D341Med (cell line): Measurements from ENCODE around the gene COMMD3.
A peak's percentile ranks its signal among the peaks of the same experiment; 100 is the strongest.
"Not testable (repeated sequence)": the region's sequence is repeated elsewhere in the genome, so short reads cannot be mapped to it uniquely, and the experiment has no call there.

Source experiments
- DNase-seq: peaks from one replicate; pipeline ENCODE4 v3.0.0; 2012; ENCODE audit warnings: low spot score

COMMD3 gene

DNA sequence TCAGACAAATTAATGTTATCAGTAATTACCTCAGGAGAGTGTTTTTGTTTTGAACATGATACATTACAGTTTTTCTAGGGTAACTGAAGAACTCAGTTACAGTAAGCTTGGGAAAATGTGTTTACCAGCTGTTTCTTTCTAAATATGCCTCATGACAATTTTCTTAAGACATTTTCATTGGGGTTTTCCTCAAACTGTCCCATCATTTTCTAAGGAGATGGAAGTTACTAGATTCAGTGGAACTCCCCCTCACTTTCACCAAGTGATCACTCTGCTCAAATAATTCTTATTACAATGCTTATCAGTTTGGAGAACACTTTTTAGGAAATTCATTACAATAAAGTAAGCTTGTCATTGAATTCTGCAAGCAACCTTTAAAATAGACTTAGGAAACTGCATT, 22.7 kb downstream of the COMMD3 start:
- DNase-seq = no peak

DNA sequence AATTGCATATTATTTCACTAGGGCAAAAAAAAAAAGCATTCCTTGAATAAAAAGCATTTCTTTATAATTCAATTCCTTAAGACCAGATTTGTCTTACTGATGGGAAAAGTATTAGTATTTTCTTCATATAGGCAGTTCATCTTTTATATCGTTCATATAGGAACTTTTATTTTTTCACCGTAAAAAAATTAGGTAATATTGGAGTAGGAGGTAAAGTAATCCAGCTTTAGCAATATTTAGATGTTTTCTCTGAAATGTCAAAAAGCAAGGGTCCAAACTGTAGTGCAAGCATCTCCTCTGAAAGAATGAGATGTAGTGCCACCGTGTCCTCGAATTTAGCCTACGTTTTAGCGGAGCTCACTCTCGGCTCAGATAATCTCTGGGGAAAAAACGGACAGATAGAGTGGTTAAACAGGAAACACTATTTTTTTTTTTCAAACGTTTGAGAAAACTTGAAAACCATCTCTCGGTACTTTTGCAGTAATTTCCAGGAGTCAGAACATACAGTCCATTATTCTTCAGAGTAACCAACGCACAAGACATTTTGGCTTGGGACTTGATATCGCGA, 23.7 kb downstream of the COMMD3 start:
- DNase-seq = no peak

DNA sequence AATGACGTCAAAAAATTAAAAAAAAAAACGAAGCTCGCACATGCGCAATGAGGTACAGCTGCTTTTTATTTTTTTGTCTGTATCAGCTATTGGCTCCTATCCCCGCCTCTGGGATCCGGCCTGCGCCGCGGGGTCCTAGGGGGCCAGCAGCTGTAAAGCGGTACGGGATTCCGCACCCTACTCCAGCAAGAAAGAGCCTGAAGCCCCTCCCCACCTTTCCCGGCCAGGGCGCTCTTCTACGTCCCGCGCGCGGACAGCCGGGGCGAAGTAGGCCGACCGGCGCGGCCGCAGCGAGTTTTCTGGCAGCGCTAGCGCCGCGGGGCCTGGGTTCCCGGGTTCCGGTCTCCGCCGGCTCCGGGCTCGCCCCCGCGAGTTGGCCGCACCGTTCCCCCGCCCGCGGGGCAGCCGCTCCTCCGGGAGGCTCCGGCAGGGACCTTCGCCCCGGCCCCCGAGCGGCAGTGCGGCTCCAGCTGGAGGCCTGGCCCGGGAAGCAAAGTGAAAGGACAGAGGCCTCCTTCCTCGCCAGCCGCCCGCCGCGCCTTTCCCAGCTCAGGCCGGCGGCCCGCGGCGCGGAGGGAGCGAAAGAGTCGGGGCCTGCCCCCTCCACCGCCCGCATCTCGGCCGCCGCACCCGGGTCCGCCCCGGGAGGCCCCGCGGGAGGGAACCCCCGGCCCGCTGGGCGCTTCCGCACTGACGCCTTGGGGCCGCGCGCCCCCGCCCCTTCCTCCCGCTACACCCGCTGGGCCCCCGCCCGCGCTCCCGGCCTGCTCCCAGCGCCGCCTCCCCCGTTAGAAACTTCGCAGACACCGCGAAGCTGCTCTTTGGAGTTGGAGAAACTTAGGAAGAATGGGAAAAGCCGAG, 24.4 kb downstream of the COMMD3 start:
- peak; percentile 82 for DNase-seq

DNA sequence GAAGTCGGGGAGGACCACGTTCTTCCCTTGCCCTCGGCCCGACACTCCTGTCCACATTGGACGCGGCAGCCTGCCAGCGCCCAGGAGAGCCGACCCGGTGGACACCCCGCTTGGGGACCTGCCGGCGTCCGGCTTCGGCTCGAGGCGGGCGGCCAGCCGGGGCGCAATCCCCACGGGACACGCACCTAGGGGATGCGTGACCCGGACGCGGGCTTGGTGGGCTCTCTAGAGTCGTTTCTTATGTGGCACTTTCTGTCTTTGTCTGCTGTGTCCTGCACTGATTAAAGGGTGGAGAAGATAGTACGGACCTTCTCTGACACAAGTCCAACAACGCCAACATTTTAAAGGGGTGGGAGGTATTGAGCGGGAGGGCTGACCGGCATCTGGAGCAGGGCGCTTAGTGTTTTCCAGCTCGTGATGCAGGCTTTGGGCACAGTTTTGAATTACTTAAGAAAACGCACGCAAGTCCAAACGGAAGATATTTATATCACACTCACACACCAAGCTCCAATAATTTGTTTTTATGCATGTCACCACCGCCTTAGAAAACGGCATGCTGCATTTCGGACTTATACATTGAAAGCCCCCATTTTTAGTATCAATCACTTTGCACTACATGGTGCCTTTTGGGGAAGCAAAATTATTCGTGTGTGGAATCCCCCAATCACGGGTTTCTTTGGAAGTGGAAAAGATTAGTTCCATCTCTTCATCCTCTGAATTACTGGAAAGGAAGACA, 25.2 kb downstream of the COMMD3 start:
- DNase-seq = no peak

DNA sequence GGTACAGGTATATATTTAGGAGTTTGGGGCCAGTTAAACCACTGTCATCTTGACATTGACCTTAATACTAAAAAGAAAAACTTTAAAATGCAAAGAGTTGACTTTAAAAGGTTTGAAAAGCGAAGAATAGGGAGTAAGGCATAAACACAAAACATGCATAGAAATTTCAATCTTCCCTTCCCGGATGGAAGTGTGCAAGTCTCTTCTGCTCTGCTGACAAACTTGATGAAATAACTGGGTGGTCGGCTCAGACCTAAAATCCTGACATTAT, 25.7 kb downstream of the COMMD3 start:
- DNase-seq = no peak

DNA sequence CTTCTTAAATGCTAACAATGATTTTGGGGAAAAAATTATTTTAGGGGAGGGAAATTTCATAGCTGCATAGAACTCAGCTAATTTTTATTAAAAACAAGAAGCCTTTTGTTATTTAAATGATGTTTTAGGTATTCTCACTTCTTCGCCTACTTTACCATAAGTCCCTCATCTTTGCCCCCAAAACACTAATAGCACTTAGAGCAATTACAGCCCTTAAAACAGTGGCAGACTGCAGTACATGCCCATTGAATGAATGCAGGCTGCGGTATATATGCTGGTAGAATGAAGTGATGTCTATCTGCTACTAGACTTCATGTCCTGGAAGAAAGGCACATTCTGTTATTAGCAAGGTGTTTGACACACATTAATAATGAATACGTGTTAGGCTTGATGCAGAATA, 26.2 kb downstream of the COMMD3 start:
- DNase-seq = no peak

DNA sequence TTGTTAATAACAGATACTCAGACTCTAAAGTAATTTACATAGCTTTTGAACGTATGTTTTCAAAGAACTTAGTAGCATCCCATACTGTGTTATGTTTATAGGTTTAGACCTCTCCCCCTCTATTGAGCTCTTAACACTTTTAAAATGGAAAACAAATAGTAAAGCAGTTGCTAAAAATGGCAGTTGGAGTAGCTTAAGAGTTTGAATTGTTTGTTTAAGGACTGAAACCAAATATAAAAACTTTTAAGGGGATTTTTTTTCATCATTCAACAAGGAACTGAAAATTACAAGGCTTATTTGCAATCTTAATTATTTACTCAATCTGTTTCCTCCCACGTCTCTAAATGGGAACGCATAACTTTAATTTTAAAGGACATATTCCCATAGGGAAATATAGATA, 27.5 kb downstream of the COMMD3 start:
- DNase-seq = no peak

DNA sequence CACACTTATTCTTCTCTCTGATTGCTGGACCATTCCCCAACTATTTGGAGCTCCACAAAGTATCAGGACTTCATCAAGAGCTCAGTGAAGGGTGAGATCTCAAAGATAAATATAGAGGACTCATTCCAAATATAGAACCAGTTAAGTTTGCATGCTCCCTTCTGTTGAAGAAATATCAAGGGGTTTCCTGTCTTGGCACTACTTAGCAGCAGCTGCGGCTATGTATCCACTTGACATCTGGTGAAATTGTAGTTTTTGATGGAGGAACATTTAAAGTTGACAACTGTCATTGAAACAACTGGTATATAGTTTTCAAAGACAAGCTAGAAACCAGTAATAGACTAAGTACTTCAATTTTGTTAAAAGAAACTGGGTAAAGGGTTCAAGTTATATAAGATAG, 28.1 kb downstream of the COMMD3 start:
- no peak for DNase-seq

DNA sequence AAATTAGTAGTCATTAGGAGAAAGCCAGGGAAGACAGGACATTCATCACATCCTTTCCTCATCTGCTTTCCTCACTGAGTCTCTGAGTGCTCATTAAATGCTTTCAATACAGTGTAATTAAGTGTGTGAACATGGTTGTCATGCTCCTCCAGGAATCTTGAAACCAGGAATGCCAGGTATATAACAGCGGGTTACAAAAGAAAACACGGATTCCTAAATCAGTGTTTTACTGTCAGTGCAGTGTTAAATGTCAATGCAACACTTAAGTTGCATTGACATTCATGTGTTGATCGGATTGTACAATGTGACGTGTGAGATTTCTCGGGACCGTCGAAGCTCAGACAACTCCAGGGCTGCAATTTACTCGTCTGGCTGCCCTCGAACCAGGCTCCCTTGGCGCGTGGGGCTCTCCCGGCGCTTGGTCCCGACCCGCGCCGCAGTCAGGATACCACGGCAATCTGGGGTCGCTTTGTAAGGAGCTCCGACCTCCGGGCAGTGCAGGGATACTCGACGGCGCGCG, 28.7 kb downstream of the COMMD3 start:
- no peak for DNase-seq

DNA sequence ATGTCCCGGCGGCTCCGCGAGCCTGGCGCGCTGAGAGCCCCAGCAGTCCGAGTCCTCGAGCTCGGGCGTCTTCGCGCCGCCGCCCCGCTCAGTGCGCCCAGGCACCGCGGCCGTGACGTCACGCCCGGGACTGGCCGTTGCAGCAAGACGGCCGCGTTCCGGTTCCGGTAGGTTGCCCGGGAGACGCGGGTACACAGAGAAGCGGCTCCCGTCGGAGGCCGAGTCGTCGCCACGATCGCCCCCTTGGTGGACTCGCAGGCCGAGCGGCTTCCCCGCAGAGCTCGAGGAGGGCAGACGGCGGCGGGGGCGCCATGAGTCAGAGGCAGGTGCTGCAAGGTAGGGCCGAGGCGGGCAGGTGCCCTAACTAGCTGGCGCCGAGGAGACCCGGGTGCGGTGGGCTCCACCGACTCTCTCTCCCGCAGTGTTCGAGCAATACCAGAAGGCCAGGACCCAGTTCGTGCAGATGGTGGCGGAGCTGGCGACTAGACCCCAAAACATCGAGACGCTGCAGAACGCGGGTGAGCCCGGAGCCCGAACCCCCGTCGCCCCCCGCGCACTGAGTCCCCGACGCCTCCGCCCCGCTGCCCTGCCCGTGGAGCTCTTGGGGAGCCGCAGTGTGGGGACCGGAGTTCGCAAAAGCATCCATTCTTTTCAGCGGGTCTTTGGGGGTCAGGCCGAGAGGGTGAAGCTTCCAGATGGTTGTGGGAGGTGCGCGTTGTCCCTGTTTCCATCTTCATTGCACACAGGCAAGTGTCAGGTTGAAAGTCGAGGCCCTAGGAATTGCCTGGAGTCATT, 29.3 kb downstream of the COMMD3 start, which contains the start of gene SPAG6:
Gene SPAG6 (plus strand): TSS at position 196 of the 795 bp plus-strand sequence. CDS start 116 bp downstream, at position 312.
- DNase-seq = peak; percentile 51

DNA sequence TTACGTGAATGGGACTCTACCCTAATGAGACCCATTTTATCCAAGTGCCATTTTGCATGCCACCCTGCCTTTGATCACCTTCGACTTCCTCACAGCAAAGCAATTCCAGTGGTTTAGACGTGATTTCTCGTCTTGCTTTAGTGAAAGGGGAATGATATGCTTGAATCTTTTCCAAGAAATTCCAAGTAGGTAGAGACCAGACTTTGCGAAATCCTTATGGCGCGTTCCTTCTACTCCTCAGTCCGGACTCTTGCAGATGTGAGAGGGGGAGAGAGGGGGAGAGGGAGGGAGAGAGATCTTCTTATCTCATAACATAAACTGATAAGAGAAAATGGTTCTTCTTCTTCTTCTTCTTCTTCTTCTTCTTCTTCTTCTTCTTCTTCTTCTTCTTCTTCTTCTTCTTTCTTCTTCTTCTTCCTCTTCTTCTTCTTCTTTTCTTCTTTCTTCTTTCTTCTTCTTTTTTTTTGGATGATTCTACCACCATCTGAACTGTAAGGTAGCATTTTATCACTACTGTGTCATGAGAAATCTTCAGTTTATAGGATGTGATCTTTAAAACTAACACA, 30.0 kb downstream of the COMMD3 start:
- DNase-seq = no peak

DNA sequence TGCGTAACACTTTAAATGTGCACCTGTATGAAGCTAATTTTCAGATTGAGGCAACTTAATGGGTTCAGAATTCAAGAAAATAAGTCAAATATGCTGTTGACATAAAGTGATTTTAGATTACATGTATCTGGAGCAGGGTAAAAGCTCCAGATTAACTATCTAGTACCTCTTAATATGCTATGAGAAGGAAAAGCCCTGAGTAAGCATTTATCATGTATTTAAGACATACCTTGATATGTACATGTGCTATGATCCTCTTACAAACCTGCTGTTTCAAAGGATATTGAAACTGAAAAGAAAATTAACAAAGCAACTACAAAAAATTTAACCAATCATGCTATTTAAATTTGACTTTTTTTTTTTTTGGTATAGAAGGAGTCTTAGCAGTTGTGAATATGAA, 33.6 kb downstream of the COMMD3 start:
- no peak for DNase-seq

DNA sequence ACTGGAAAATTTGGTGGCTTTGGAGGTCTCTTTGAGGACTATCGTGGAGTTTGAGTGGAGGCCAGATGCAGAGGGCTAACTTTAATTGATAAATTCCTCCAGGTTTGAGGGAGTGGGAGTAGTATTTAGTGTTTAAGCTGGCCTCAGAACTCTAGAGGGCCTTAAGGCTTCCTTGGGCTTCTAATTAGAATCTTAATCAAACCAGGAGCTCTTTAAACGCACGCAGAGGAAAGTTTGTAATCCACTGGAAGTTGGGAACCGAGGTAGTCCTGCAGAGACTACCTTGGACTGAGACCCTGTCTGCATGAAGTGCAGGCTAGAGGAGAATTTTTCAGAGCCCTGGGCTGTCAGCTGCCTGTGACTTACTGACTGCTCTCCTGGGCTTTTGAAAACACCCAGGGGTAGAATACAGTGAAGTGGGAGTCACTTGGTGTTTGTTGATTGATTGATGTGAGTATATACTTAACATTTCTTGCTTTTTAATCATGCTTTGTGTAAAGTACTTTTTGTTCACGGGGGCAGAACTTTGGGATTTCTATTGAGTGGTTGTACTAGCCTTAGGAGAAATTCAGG, 35.0 kb downstream of the COMMD3 start:
- no peak for DNase-seq

DNA sequence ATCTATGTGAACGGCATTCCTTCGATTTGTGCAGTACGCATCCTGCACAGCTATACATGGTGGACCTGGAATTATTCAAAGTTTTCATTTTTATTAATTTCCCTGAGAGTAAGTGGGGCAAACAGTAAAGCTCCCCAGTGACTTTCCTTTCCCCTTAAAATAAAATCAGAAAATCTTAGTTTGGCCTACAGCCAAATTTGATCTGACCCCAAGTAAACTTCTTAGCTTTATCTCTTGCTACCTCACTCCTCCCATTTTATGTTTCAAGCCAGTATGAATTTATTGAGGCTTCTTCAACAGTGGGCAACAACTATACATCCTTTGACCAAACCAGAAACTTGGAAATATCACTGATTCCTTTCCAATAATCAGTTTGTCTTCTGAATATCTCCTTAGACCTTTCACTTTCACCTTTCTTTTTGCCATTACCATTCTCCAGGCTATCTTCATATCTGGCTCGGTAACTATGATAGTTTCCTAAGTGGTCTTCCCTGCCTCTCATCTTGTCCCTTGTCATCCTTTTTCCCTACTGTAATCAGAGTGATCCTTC, 40.2 kb downstream of the COMMD3 start:
- DNase-seq = no peak

DNA sequence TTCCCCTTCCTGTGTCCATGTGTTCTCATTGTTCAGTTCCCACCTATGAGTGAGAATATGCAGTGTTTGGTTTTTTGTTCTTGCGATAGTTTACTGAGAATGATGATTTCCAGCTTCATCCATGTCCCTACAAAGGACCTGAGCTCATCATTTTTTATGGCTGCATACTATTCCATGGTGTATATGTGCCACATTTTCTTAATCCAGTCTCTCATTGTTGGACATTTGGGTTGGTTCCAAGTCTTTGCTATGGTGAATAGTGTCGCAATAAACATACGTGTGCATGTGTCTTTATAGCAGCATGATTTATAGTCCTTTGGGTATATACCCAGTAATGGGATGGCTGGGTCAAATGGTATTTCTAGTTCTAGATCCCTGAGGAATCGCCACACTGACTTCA, 41.6 kb downstream of the COMMD3 start:
- not testable (repeated sequence) for DNase-seq

DNA sequence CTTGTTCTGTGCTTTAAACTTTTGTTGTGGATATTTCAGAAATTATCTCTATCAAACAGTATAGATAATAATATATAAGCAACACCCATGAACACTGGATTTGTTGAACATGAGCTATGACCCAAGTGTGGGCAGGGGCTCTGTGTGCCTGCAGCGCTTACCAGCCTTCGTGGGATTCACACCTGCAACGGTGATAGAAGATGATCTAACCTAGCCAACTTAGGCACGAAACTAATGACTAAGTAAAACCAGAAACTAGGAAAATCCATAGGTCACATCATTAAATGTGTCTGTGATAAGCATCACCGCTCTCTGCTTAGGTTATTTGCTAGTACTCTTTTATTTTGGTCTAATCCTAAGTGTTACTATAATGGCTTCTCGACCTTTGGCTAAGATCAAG, 47.1 kb downstream of the COMMD3 start:
- DNase-seq = no peak

DNA sequence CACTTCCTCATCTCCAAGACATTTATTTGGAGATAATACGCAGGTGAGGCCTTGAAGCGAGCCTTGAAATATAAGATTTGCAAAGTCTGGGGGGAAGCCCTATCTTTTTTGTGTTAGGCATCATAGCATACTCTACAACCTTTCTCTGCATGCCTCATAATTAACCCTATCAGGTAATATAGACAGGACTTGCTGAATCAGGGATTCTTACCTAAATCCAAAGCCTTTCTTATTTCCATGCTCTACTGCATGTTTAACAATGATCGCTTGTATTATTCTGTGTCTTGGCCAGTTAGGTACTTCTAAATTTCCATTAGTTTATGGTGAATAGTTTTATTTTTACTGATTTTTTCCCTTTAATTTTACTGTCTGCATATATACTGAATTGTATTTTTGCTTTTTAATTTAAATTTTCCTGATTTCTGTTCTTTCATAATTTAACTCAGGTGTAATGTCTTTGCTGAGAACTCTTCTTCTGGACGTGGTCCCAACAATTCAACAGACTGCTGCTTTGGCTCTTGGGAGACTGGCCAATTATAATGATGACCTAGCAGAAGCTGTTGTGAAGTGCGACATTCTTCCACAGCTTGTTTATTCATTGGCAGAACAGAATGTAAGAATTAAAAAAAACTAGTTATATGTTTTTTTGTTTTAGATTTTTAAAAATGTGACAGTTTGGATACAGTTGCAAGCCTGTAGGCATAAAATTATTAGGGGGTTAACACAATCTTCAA, 48.4 kb downstream of the COMMD3 start:
- no peak for DNase-seq

DNA sequence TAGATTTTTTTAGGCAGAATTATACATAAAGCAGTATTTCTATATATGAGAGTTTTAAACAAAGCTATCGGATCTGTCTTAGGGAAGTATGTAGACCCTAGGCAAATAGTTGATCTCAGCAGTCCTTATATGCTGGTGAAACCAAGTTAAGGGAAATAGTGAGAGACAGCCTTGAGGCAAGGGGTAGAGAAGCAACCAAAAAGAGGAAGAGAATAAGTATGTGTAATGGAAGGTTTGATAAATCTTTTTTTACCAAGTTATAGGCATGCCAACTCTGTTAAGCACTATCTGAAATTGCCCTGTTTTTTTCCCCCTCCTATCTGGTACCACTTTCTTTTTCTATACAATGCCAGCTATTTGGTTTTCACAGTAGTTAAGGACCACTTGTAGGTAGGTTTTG, 49.0 kb downstream of the COMMD3 start:
- DNase-seq = no peak

DNA sequence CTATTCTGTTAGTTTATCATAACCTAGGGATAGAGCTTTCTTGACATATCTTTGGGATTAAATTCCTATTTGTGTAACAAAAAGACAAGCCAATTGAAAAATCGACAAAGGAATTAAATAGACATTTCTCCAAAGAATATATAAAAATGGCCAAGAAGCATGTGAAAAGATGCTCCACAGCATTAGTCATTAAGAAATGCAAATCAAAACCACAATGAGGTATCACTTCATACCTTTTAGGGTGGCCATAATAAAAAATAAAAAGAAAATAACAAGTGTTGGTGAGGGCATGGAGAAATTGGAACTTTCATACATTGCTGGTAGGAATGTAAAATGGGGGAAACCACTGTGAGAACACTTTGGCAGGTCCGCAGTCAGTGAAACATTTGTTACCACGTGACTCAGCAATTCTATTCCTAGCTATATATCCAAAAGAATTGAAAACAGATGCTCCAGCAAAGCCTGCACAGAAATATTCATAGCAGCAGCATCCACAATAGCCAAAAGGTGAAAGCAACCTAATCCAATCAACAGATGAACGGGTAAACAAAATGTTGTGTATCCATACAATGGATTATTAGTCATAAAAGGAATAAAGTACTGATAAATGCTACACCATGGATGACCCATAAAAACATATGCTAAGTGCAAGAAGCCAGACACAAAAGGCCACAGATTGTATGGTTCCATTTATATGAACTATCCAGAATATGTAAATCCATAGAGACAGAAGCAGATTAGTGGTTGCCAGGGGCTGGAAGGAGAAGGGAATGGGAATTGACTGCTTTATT, 49.7 kb downstream of the COMMD3 start:
- DNase-seq = no peak

DNA sequence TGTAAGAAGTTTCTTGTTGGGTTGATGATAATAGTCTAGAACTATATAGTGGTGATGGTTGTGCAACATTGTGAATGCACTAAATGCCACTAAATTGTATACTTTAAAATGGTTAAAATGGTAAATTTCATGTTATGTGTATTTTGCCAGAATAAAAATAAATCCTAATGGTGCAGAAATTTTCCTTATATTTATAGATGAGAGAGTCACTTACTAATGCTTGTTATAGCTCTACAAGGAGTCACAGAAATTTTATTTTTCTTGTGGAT, 50.2 kb downstream of the COMMD3 start:
- DNase-seq = no peak
